Left ventricle myocardium inferior (tissue), 1 donor: ENCODE results near the gene CR2. TPM values are rescaled to one million over a fixed set of nuclear protein-coding genes. Genes with fewer than 3 reads are reported as not detected.
"Not testable (repeated sequence)": the region's sequence is repeated elsewhere in the genome, so short reads cannot be mapped to it uniquely, and the experiment has no call there.

Source experiments
- DNase-seq: peaks from one replicate; pipeline ENCODE4 v3.0.0-alpha.2; 2020
- H3K27ac ChIP-seq: fragments of 200-600 bp; replicated peaks from 2 replicates; pipeline ENCODE4 v1.8.0; 2021
- H3K27me3 ChIP-seq: fragments of 200-600 bp; 2 replicates; pipeline ENCODE4 v1.8.0; 2021; ENCODE audit warnings: low read depth
- H3K36me3 ChIP-seq: fragments of 200-600 bp; 2 replicates; pipeline ENCODE4 v1.8.0; 2021
- H3K4me1 ChIP-seq: fragments of 200-600 bp; 2 replicates; pipeline ENCODE4 v1.8.0; 2021
- H3K4me3 ChIP-seq: fragments of 200-600 bp; 2 replicates; pipeline ENCODE4 v1.8.0; 2021; ENCODE audit warnings: mild to moderate bottlenecking, moderate library complexity
- H3K9me3 ChIP-seq: fragments of 200-600 bp; replicated peaks from 2 replicates; pipeline ENCODE4 v1.8.0; 2021
- CTCF ChIP-seq: fragments of 200-600 bp; IDR thresholded peaks from 2 replicates; pipeline ENCODE4 v1.8.0; 2021; ENCODE audit warnings: antibody characterized with exemption, mild to moderate bottlenecking, borderline replicate concordance
- intact Hi-C: fragments of 100-400 bp; cut with micrococcal nuclease; formaldehyde crosslinking; loops from one replicate; pipeline ENCODE4 v1.11.0; 2022
- total RNA-seq: library from RNA; stranded (reverse); fragmentation: NEBNext Ultra II Directional; extraction: Animal tissue kit (Norgen Biotek cat#: 25700); gene quantifications from one replicate; pipeline ENCODE4 v1.2.1, GENCODE V29; 2021
- donor health status: DM: no; HTN: yes; CAD: no; lungs with severe emphysema.

CR2 gene
- total RNA-seq, 1 donor from 2014 or later, result not detected

GRCh38 chr1:207510444-207510843 lies 56.3 kb downstream of the CR2 start:
- intact Hi-C loops, result no loop called here
- Histone ChIP-seq H3K27ac (no peak overlapping the region), H3K4me1 (no peaks in the 10 kb centered on the region), H3K4me3 (no peak overlapping the region), H3K9me3 (no peaks in the 10 kb centered on the region), H3K36me3 (no peaks in the 10 kb centered on the region), H3K27me3 (peaks cover 31% of the 10 kb centered on the region)
- DNase-seq, result no peak
- no peak for TF ChIP-seq CTCF

GRCh38 chr1:207514890-207515289 lies 60.8 kb downstream of the CR2 start:
- no peak overlapping the region for H3K4me3 ChIP-seq
- TF ChIP-seq CTCF, result no peak
- no peak overlapping the region for H3K27ac ChIP-seq
- intact Hi-C loops, result no loop called here
- DNase-seq, result no peak
- H3K36me3 ChIP-seq, result no peaks in the 10 kb centered on the region
- no peaks in the 10 kb centered on the region for H3K4me1 ChIP-seq
- no peaks in the 10 kb centered on the region for H3K9me3 ChIP-seq
- peaks cover 10% of the 10 kb centered on the region for H3K27me3 ChIP-seq

- no peaks in the 10 kb centered on the region for H3K4me1 ChIP-seq
- no peak overlapping the region for H3K4me3 ChIP-seq
- no peak overlapping the region for H3K27ac ChIP-seq
- H3K9me3 ChIP-seq, result no peaks in the 10 kb centered on the region
- H3K27me3 ChIP-seq, result peaks cover 15% of the 10 kb centered on the region
- H3K36me3 ChIP-seq, result no peaks in the 10 kb centered on the region
- DNase-seq, result no peak
- intact Hi-C loops, result no loop called here
- TF ChIP-seq CTCF, result no peak
Observed at GRCh38 chr1:207516729-207517128, 62.6 kb downstream of the CR2 start.

- Histone ChIP-seq H3K4me3 (no peak overlapping the region), H3K9me3 (no peaks in the 10 kb centered on the region), H3K36me3 (no peaks in the 10 kb centered on the region), H3K4me1 (no peaks in the 10 kb centered on the region), H3K27me3 (peaks cover 15% of the 10 kb centered on the region), H3K27ac (no peak overlapping the region)
- TF ChIP-seq CTCF, result no peak
- no peak for DNase-seq
- intact Hi-C loops, result no loop called here
Observed at GRCh38 chr1:207518608-207519236, 64.6 kb downstream of the CR2 start.

GRCh38 chr1:207519505-207520399 lies 65.6 kb downstream of the CR2 start:
- TF ChIP-seq CTCF, result no peak

GRCh38 chr1:207520400-207521345 lies 66.5 kb downstream of the CR2 start:
- H3K9me3 ChIP-seq, H3K36me3 ChIP-seq, DNase-seq, H3K27ac ChIP-seq, H3K4me1 ChIP-seq, intact Hi-C loops, H3K4me3 ChIP-seq: not testable (repeated sequence)
- peaks cover 20% of the 10 kb centered on the region for H3K27me3 ChIP-seq

More at GRCh38 chr1:207519505-207520399, 65.6 kb downstream of the CR2 start:
- no peaks in the 10 kb centered on the region for H3K4me1 ChIP-seq
- no peak overlapping the region for H3K27ac ChIP-seq
- DNase-seq, result no peak
- peaks cover 20% of the 10 kb centered on the region for H3K27me3 ChIP-seq
- H3K36me3 ChIP-seq, result no peaks in the 10 kb centered on the region
- H3K4me3 ChIP-seq, result no peak overlapping the region
- no peaks in the 10 kb centered on the region for H3K9me3 ChIP-seq
- intact Hi-C loops, result no loop called here

GRCh38 chr1:207525239-207525638 lies 71.1 kb downstream of the CR2 start:
- H3K36me3 ChIP-seq, H3K4me1 ChIP-seq, intact Hi-C loops, H3K27ac ChIP-seq, DNase-seq, H3K4me3 ChIP-seq, H3K9me3 ChIP-seq: not testable (repeated sequence)
- peaks cover 14% of the 10 kb centered on the region for H3K27me3 ChIP-seq

- H3K9me3 ChIP-seq, H3K36me3 ChIP-seq, H3K27me3 ChIP-seq, H3K27ac ChIP-seq, H3K4me3 ChIP-seq, DNase-seq, H3K4me1 ChIP-seq, intact Hi-C loops: not testable (repeated sequence)
Observed at GRCh38 chr1:207528401-207528800, 74.3 kb downstream of the CR2 start.
